H9 (cell line): ENCODE results near the gene TM9SF4. TPM values are rescaled to one million over a fixed set of nuclear protein-coding genes. Genes with fewer than 3 reads are reported as not detected.

Experiments used
- DNase-seq: peaks from one replicate; pipeline ENCODE4 v3.0.0-alpha.2; 2017
- H2AFZ ChIP-seq: one replicate; pipeline ENCODE4 v1.6.1; 2013; ENCODE audit warnings: mild to moderate bottlenecking, low read length, control low read depth, moderate library complexity
- H2AK5ac ChIP-seq: 2 replicates; pipeline ENCODE4 v1.6.1; 2013; ENCODE audit warnings: low read length, control low read depth, mixed read lengths; ENCODE audit not compliant: insufficient read length
- H2BK120ac ChIP-seq: one replicate; pipeline ENCODE4 v1.6.1; 2013; ENCODE audit warnings: low read depth, mild to moderate bottlenecking, low read length, control low read depth, inconsistent platforms; ENCODE audit not compliant: poor library complexity, severe bottlenecking
- H2BK12ac ChIP-seq: 2 replicates; pipeline ENCODE4 v1.6.1; 2013; ENCODE audit warnings: low read length, control low read depth, mixed read lengths, low read depth; ENCODE audit not compliant: insufficient read length
- H2BK15ac ChIP-seq: 2 replicates; pipeline ENCODE4 v1.6.1; 2013; ENCODE audit warnings: low read depth, low read length, control low read depth
- H2BK20ac ChIP-seq: one replicate; pipeline ENCODE4 v1.6.1; 2013; ENCODE audit warnings: low read depth, mild to moderate bottlenecking, low read length, control low read depth, inconsistent platforms; ENCODE audit not compliant: poor library complexity, severe bottlenecking
- H2BK5ac ChIP-seq: 2 replicates; pipeline ENCODE4 v1.6.1; 2013; ENCODE audit warnings: low read length, control low read depth, mixed read lengths; ENCODE audit not compliant: insufficient read length
- H3K14ac ChIP-seq: 2 replicates; pipeline ENCODE4 v1.6.1; 2013; ENCODE audit warnings: low read length, control low read depth; ENCODE audit not compliant: insufficient read depth
- H3K18ac ChIP-seq: 2 replicates; pipeline ENCODE4 v1.6.1; 2013; ENCODE audit warnings: low read depth, mild to moderate bottlenecking, mixed read lengths, low read length, control low read depth; ENCODE audit not compliant: insufficient read length
- H3K23ac ChIP-seq: 2 replicates; pipeline ENCODE4 v1.6.1; 2013; ENCODE audit warnings: low read length, control low read depth, mixed read lengths, low read depth; ENCODE audit not compliant: insufficient read length
- H3K23me2 ChIP-seq: 2 replicates; pipeline ENCODE4 v1.6.1; 2013; ENCODE audit warnings: low read depth, mild to moderate bottlenecking, mixed read lengths, low read length, control low read depth; ENCODE audit not compliant: insufficient read length, poor library complexity, severe bottlenecking
- H3K27ac ChIP-seq: 2 replicates; pipeline ENCODE4 v1.5.1; 2013; ENCODE audit warnings: low read length, control low read depth, mixed read lengths, low read depth; ENCODE audit not compliant: insufficient read length
- H3K27me3 ChIP-seq: 2 replicates; pipeline ENCODE4 v1.6.1; 2013; ENCODE audit warnings: low read length, control low read depth, inconsistent platforms; ENCODE audit not compliant: insufficient read depth
- H3K4ac ChIP-seq: 2 replicates; pipeline ENCODE4 v1.6.1; 2013; ENCODE audit warnings: low read depth, mild to moderate bottlenecking, control low read depth, inconsistent platforms, low read length, moderate library complexity
- H3K4me1 ChIP-seq: 2 replicates; pipeline ENCODE4 v1.6.1; 2013; ENCODE audit warnings: low read length, control low read depth, inconsistent platforms; ENCODE audit not compliant: insufficient read depth
- H3K4me2 ChIP-seq: 2 replicates; pipeline ENCODE4 v1.6.1; 2013; ENCODE audit warnings: low read length, control low read depth, mixed read lengths; ENCODE audit not compliant: insufficient read length, insufficient read depth
- H3K56ac ChIP-seq: 2 replicates; pipeline ENCODE4 v1.6.1; 2013; ENCODE audit warnings: low read depth, mild to moderate bottlenecking, mixed read lengths, low read length, control low read depth; ENCODE audit not compliant: insufficient read length
- H3K79me1 ChIP-seq: 2 replicates; pipeline ENCODE4 v1.6.1; 2013; ENCODE audit warnings: low read depth, mild to moderate bottlenecking, moderate library complexity, low read length, control low read depth, inconsistent platforms; ENCODE audit not compliant: insufficient read depth, poor library complexity, severe bottlenecking
- H3K79me2 ChIP-seq: 2 replicates; pipeline ENCODE4 v1.6.1; 2013; ENCODE audit warnings: low read length, control low read depth, inconsistent platforms; ENCODE audit not compliant: insufficient read depth
- H3K9ac ChIP-seq: 2 replicates; pipeline ENCODE4 v1.6.1; 2013; ENCODE audit warnings: low read length, control low read depth, mixed read lengths; ENCODE audit not compliant: insufficient read length; ENCODE audit errors: extremely low read depth
- H3K9me3 ChIP-seq: one replicate; pipeline ENCODE4 v1.6.1; 2013; ENCODE audit warnings: low read depth, low read length, inconsistent platforms; ENCODE audit not compliant: control insufficient read depth
- H3T11ph ChIP-seq: one replicate; pipeline ENCODE4 v1.6.1; 2013; ENCODE audit warnings: mild to moderate bottlenecking, low read length, control low read depth, inconsistent platforms
- H4K20me1 ChIP-seq: one replicate; pipeline ENCODE4 v1.6.1; 2013; ENCODE audit not compliant: control insufficient read depth, insufficient read length, insufficient read depth
- H4K5ac ChIP-seq: 2 replicates; pipeline ENCODE4 v1.6.1; 2013; ENCODE audit warnings: low read depth, mild to moderate bottlenecking, mixed read lengths, low read length, control low read depth; ENCODE audit not compliant: insufficient read length
- H4K8ac ChIP-seq: replicated peaks from 2 replicates; pipeline ENCODE4 v1.6.1; 2013; ENCODE audit warnings: low read length, control low read depth, mixed read lengths, low read depth; ENCODE audit not compliant: insufficient read length
- H4K91ac ChIP-seq: 2 replicates; pipeline ENCODE4 v1.6.1; 2013; ENCODE audit warnings: low read depth, mild to moderate bottlenecking, moderate library complexity, mixed read lengths, low read length, control low read depth; ENCODE audit not compliant: insufficient read length
- H3K27ac Mint-ChIP-seq, 3 experiments: 2 replicates in 2 of 3; 3 replicates in 1 of 3; pipeline ENCODE4 v1.8.0; 2020 to 2021; ENCODE audit warnings: mixed read lengths in 3 of 3, mild to moderate bottlenecking in 1 of 3, moderate library complexity in 1 of 3
- H3K27me3 Mint-ChIP-seq: 2 replicates; pipeline ENCODE4 v1.8.0; 2021; ENCODE audit warnings: low read depth, mild to moderate bottlenecking, moderate library complexity, mixed read lengths
- H3K36me3 Mint-ChIP-seq, 3 experiments: 2 replicates in 2 of 3; 3 replicates in 1 of 3; pipeline ENCODE4 v1.8.0; 2020 to 2021; ENCODE audit warnings: low read depth in 3 of 3, mixed read lengths in 3 of 3; ENCODE audit not compliant: insufficient read depth in 1 of 3
- H3K4me1 Mint-ChIP-seq, 2 experiments: 2 replicates each; pipeline ENCODE4 v1.8.0; 2020; ENCODE audit warnings: mixed read lengths in 2 of 2
- H3K4me3 Mint-ChIP-seq, 2 experiments: 2 replicates in 1 of 2; 3 replicates in 1 of 2; pipeline ENCODE4 v1.8.0; 2020 to 2021; ENCODE audit warnings: mild to moderate bottlenecking in 2 of 2, mixed read lengths in 2 of 2, moderate library complexity in 1 of 2
- H3K9me3 Mint-ChIP-seq, 2 experiments: 2 replicates in 1 of 2; 3 replicates in 1 of 2; pipeline ENCODE4 v1.8.0; 2020; ENCODE audit warnings: mild to moderate bottlenecking in 2 of 2, mixed read lengths in 2 of 2, moderate library complexity in 1 of 2
- WGBS: extraction: QIAGEN DNeasy Blood & Tissue Kit; methylation state at CpG from one replicate; pipeline ENCODE4 v1.1.7; 2013; ENCODE audit warnings: missing lambda C conversion rate, low lambda C conversion rate, mixed read lengths; ENCODE audit not compliant: insufficient read length; ENCODE audit errors: extremely low coverage; 5-methylcytosine and 5-hydroxymethylcytosine counted together
- total RNA-seq: library from RNA; stranded (reverse); gene quantifications from 2 replicates; pipeline ENCODE4 v1.2.1, GENCODE V29; 2021
- TF ChIP-seq, protein P1 (sequence below): fragments of 200-600 bp; sonication (generic); conservative IDR thresholded peaks from 3 replicates; pipeline ENCODE4 v1.8.0; 2021; ENCODE audit warnings: antibody characterized with exemption, mild to moderate bottlenecking

TM9SF4 gene
- total RNA-seq, 1 experiment from 2014 or later, result 62.3 TPM

- no peaks in the 10 kb centered on the region for H3K9me3 Mint-ChIP-seq
- no peaks in the 10 kb centered on the region for H3K4me1 ChIP-seq
These were observed 29.4 kb downstream of the TM9SF4 start for GRCh38 chr20:32138921-32139320.

More at GRCh38 chr20:32138921-32139320, 29.4 kb downstream of the TM9SF4 start:
- no peak overlapping the region for H2AFZ ChIP-seq
- H3K56ac ChIP-seq, result no peak overlapping the region
- no peak overlapping the region for H4K5ac ChIP-seq
- no CpG with 5 or more reads among the region's 8 CpGs for WGBS
- no peaks in the 10 kb centered on the region for H3K27me3 ChIP-seq
- TF ChIP-seq, protein P1, sequence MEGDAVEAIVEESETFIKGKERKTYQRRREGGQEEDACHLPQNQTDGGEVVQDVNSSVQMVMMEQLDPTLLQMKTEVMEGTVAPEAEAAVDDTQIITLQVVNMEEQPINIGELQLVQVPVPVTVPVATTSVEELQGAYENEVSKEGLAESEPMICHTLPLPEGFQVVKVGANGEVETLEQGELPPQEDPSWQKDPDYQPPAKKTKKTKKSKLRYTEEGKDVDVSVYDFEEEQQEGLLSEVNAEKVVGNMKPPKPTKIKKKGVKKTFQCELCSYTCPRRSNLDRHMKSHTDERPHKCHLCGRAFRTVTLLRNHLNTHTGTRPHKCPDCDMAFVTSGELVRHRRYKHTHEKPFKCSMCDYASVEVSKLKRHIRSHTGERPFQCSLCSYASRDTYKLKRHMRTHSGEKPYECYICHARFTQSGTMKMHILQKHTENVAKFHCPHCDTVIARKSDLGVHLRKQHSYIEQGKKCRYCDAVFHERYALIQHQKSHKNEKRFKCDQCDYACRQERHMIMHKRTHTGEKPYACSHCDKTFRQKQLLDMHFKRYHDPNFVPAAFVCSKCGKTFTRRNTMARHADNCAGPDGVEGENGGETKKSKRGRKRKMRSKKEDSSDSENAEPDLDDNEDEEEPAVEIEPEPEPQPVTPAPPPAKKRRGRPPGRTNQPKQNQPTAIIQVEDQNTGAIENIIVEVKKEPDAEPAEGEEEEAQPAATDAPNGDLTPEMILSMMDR, result no peak
- no peaks in the 10 kb centered on the region for H3K23me2 ChIP-seq
- no peak overlapping the region for H3K14ac ChIP-seq
- no peak overlapping the region for H2BK120ac ChIP-seq
- Mint-ChIP-seq H3K4me1 (no peaks in the 10 kb centered on the region), H3K36me3 (peaks cover 35 to 71% (median 56%) of the 10 kb centered on the region in 3 experiments; a peak in 6 of 7 replicates), H3K27me3 (no peaks in the 10 kb centered on the region), H3K27ac (no peak overlapping the region), H3K4me3 (no peak overlapping the region)
- H3K4ac ChIP-seq, result no peak overlapping the region
- no peaks in the 10 kb centered on the region for H3K79me1 ChIP-seq
- no peak overlapping the region for H2BK12ac ChIP-seq
- H3T11ph ChIP-seq, result no peak overlapping the region
- H3K79me2 ChIP-seq, result no peaks in the 10 kb centered on the region
- H3K27ac ChIP-seq, result no peak overlapping the region
- no peak overlapping the region for H2BK20ac ChIP-seq
- H4K8ac ChIP-seq, result no peak overlapping the region
- no peak overlapping the region for H2BK15ac ChIP-seq
- no peak overlapping the region for H3K9ac ChIP-seq
- no peak overlapping the region for H4K91ac ChIP-seq
- no peak overlapping the region for H3K18ac ChIP-seq
- H3K9me3 ChIP-seq, result no peaks in the 10 kb centered on the region
- H2BK5ac ChIP-seq, result no peak overlapping the region
- no peak overlapping the region for H3K23ac ChIP-seq
- no peak for DNase-seq
- no peaks in the 10 kb centered on the region for H4K20me1 ChIP-seq
- H2AK5ac ChIP-seq, result no peak overlapping the region
- no peak overlapping the region for H3K4me2 ChIP-seq
